ENCODE results near the gene RAD51B.
A peak's percentile ranks its signal among the peaks of the same experiment; 100 is the strongest.

Gene RAD51B

DNA sequence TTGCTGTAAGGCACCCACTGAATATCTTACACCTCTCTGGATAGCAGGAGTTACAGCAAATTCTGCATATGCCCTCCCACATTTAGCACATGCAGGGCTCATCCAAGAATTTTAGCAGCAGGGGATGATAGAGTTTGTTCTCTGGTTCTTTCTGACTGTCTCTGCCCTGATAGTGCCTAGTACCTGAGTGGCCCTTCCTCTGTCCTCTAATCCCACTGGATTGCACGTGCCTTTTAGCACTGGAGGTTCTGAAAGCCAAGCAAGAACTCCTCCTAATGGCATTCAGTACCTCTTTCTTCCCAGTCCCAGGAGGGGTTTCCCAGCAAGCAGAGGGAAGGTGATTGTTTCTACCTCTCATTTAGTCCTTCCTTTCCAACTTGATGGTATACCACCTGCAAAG is 566.9 kb downstream of the RAD51B start:
- Histone ChIP-seq H3K9me3 (ENCODE audit: low read depth, low read length) (no peaks in the 10 kb centered on the region), H3K36me3 (ENCODE audit: insufficient read depth, low read length) (no peaks in the 10 kb centered on the region), H3K4me3 (no peak overlapping the region), H3K9ac (ENCODE audit: insufficient read length) (no peak overlapping the region), H3K27ac (no peak overlapping the region)
- no peak for DNase-seq (ENCODE audit: low read depth, low spot score)
- TF ChIP-seq EZH2 (IDR thresholded peaks at IDR 0.05), result no peak
- TF ChIP-seq POLR2AphosphoS5 (IDR thresholded peaks at IDR 0.05; ENCODE audit: borderline replicate concordance, low read depth, low read length), result no peak
- no peak for TF ChIP-seq FOXP2 (optimal IDR thresholded peaks at IDR 0.05; ENCODE audit: control extremely low read depth, extremely low read length, insufficient read depth)

DNA sequence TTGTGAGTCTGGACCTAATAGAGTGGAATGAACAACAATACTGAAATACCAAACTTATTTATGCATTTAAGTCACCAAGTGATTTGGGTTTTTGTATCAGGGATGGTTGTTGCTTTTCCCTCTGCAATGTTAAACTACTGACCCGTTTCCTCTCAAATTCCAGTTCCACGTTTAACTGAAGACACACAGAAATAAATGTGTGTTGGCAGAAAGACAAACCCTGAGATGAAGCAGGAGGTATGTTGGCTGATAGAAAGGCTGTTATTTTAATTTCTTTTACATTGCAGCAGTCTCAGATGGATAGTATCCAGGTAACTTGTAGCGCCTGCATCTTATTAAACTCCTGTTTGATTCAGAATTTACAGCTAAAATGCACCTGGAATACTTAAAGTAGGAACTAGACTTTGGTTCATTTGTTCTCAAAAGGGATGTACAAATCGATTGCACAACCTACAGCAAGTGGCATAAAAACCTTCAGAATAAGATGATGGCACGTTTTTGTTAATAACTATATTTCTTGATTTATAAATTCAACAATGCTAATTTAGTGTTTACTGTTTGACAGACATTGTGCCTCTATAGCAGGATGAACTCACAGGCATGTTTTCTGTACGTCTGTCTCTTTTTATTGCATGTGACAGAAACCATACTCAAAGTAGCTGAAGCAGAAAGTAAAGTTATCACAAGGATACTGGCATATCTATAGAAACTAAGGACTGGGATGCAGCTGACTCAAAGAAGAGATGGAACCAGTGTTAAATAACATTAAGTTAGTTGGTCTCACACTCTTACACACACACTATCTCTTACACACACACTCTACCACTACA is 567.6 kb downstream of the RAD51B start:
- Histone ChIP-seq H3K36me3 (ENCODE audit: insufficient read depth, low read length) (no peaks in the 10 kb centered on the region), H3K9ac (ENCODE audit: insufficient read length) (no peak overlapping the region), H3K4me3 (no peak overlapping the region), H3K27ac (no peak overlapping the region), H3K9me3 (ENCODE audit: low read depth, low read length) (no peaks in the 10 kb centered on the region)
- TF ChIP-seq FOXP2 (optimal IDR thresholded peaks at IDR 0.05; ENCODE audit: control extremely low read depth, extremely low read length, insufficient read depth) (no peak), POLR2AphosphoS5 (IDR thresholded peaks at IDR 0.05; ENCODE audit: borderline replicate concordance, low read depth, low read length) (no peak), EZH2 (IDR thresholded peaks at IDR 0.05) (no peak)
- no peak for DNase-seq (ENCODE audit: low read depth, low spot score)

DNA sequence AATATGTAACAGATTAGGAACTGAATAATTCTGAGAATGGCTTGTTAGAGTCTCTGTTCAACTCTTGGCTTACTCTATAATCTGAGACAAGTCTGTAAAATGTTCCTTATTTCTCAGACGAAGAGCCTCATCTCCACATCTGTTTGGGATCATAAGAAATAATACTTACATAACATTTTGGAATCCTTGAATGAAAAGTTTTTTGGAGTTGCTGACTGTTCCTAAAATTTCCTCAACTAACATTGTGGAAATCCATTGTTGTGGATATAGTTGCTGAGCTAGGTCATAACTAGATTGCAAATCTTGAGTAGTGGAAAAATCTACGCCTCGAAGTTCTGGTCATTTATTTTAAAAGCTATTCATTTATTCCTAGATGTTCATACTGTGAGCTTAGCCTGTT is 570.4 kb downstream of the RAD51B start:
- H3K9ac ChIP-seq (ENCODE audit: insufficient read length), result no peak overlapping the region
- no peaks in the 10 kb centered on the region for H3K9me3 ChIP-seq (ENCODE audit: low read depth, low read length)
- H3K27ac ChIP-seq, result no peak overlapping the region
- TF ChIP-seq EZH2 (IDR thresholded peaks at IDR 0.05), result no peak
- no peak for TF ChIP-seq POLR2AphosphoS5 (IDR thresholded peaks at IDR 0.05; ENCODE audit: borderline replicate concordance, low read depth, low read length)
- TF ChIP-seq FOXP2 (optimal IDR thresholded peaks at IDR 0.05; ENCODE audit: control extremely low read depth, extremely low read length, insufficient read depth), result no peak
- no peak for DNase-seq (ENCODE audit: low read depth, low spot score)
- H3K36me3 ChIP-seq (ENCODE audit: insufficient read depth, low read length), result no peaks in the 10 kb centered on the region
- no peak overlapping the region for H3K4me3 ChIP-seq

DNA sequence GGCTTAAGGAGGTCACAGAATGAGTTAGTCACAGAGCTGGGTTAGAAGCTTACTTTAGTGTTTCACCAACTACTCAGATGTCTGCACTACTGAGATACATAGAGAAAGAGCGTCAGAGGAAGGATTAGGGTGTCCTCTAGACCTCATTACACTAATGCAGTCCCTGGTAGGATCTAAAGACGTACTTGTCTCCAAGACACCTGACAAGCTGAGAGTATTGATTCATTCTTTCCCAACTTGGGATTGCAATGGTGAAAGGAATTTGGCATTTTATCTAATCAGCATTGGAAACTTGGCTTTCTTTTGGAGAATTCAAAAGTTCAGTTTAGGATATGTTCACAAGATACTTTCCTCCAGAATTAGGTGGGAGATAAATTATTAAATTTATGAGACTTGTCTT is 571.2 kb downstream of the RAD51B start:
- no peaks in the 10 kb centered on the region for H3K36me3 ChIP-seq (ENCODE audit: insufficient read depth, low read length)
- no peak overlapping the region for H3K27ac ChIP-seq
- no peak for TF ChIP-seq EZH2 (IDR thresholded peaks at IDR 0.05)
- TF ChIP-seq POLR2AphosphoS5 (IDR thresholded peaks at IDR 0.05; ENCODE audit: borderline replicate concordance, low read depth, low read length), result no peak
- TF ChIP-seq FOXP2 (optimal IDR thresholded peaks at IDR 0.05; ENCODE audit: control extremely low read depth, extremely low read length, insufficient read depth), result no peak
- no peak overlapping the region for H3K4me3 ChIP-seq
- H3K9me3 ChIP-seq (ENCODE audit: low read depth, low read length), result no peaks in the 10 kb centered on the region
- H3K9ac ChIP-seq (ENCODE audit: insufficient read length), result no peak overlapping the region
- no peak for DNase-seq (ENCODE audit: low read depth, low spot score)

DNA sequence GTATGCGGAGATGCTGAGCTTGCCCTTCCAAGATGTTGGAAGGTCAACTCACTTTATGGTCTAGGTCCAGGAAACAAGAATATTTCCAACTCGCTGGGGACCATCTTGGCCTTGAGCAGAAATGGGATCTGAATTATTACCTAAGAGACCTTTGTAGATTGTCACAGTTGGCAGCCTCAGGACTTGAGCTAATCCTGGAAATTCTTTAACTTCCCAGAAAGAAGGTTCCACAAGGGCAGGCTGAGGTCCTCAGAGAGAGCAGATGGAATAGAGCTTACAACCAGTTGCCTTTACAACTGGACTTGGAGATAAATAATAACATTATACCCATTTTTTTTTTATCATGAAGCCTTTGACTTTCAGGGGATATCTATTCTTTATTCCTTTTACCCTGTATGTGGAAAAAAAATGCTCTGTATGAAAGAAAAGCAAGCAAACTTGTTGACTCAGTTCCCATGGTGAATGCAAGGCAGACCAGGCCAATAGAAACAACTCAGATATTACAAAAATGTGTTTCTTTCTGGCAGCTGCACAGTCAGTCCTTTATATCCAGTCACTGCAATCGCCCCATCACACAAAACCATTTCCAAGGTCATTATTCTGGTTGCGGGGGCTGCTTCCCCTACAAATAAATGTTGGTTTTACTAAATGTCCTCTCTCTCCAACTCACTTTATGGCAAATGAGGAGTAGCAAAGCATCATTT is 571.9 kb downstream of the RAD51B start:
- no peak overlapping the region for H3K4me3 ChIP-seq
- H3K9ac ChIP-seq (ENCODE audit: insufficient read length), result no peak overlapping the region
- TF ChIP-seq FOXP2 (optimal IDR thresholded peaks at IDR 0.05; ENCODE audit: control extremely low read depth, extremely low read length, insufficient read depth) (no peak), POLR2AphosphoS5 (IDR thresholded peaks at IDR 0.05; ENCODE audit: borderline replicate concordance, low read depth, low read length) (no peak), EZH2 (IDR thresholded peaks at IDR 0.05) (no peak)
- no peak for DNase-seq (ENCODE audit: low read depth, low spot score)
- H3K36me3 ChIP-seq (ENCODE audit: insufficient read depth, low read length), result no peaks in the 10 kb centered on the region
- no peak overlapping the region for H3K27ac ChIP-seq
- H3K9me3 ChIP-seq (ENCODE audit: low read depth, low read length), result no peaks in the 10 kb centered on the region

DNA sequence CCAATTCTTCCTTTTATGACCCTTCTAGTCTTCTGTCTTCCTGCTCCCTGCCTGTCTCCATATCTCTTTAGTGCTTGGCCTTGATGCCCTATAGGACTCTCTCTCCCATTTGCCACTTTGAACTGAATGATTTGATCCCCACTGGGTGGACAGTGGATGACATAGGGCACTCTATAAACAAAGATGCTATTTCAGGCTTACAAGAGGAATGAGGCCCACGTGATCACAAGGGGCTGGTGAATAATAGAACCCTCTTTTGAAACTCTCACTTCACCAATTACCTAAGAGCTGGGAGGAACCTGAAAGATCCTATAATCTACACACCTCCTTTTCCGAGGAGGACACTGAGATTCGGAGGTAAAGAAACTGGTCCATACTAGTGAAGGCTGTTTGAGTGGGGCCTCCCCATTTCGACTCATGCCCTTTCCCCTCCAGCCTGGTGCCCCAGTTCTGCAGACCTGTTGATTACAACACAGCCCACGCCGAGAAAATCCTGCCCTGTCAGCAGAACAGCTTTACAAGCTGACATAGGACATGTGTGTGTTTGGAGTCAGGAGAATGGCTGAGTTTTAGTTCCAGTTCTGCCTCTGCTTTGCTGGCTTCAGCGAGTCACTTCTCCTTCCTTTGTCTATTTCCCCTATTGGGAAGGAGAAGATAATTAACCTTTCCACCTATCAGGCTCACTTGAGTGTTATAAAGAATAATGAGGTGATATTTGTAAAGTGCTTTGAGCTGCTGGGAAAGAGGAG is 573.0 kb downstream of the RAD51B start:
- DNase-seq (ENCODE audit: low read depth, low spot score), result peak; percentile 37
- Histone ChIP-seq H3K27ac (peak overlapping the region; percentile 65; the same call in 1 of the 2 replicates), H3K36me3 (ENCODE audit: insufficient read depth, low read length) (no peaks in the 10 kb centered on the region), H3K9ac (ENCODE audit: insufficient read length) (peak overlapping the region; percentile 41), H3K9me3 (ENCODE audit: low read depth, low read length) (no peaks in the 10 kb centered on the region), H3K4me3 (peak overlapping the region; percentile 67)
- TF ChIP-seq POLR2AphosphoS5 (IDR thresholded peaks at IDR 0.05; ENCODE audit: borderline replicate concordance, low read depth, low read length) (0 out of 2 replicates have a peak, but pooled peaks have one; percentile 34), FOXP2 (optimal IDR thresholded peaks at IDR 0.05; ENCODE audit: control extremely low read depth, extremely low read length, insufficient read depth) (no peak), EZH2 (IDR thresholded peaks at IDR 0.05) (no peak)

DNA sequence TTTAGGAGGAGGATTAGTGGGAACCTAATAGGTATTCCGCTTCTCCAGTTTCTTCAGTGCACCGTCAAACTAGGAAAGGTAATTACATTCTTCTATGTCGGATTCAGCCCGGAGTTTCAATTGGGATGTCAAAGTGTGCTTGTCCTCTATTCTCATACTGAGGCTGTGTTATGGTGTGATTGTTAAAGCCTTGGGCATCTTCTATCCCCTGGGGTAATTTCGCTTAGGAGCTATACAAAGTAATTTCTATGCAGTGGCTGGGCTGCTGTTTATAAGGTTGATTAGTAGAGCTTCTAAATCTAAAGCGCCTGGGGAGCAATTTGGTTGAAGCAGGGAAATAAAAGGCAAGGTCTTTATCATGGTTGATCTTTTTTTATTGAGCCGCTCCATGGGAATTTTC is 573.7 kb downstream of the RAD51B start:
- DNase-seq (ENCODE audit: low read depth, low spot score), result peak; percentile 52
- TF ChIP-seq POLR2AphosphoS5 (IDR thresholded peaks at IDR 0.05; ENCODE audit: borderline replicate concordance, low read depth, low read length) (no peak), FOXP2 (optimal IDR thresholded peaks at IDR 0.05; ENCODE audit: control extremely low read depth, extremely low read length, insufficient read depth) (no peak), EZH2 (IDR thresholded peaks at IDR 0.05) (no peak)
- peak overlapping the region; percentile 65; the same call in 1 of the 2 replicates for H3K27ac ChIP-seq
- no peaks in the 10 kb centered on the region for H3K36me3 ChIP-seq (ENCODE audit: insufficient read depth, low read length)
- no peak overlapping the region for H3K9ac ChIP-seq (ENCODE audit: insufficient read length)
- H3K4me3 ChIP-seq, result peak overlapping the region; percentile 67
- H3K9me3 ChIP-seq (ENCODE audit: low read depth, low read length), result no peaks in the 10 kb centered on the region
